Effector memory CD4-positive, alpha-beta T cell (primary cell): ENCODE results near the gene GPLD1.

ENCODE experiments used
- DNase-seq, 3 donors: peaks; one replicate each; pipeline ENCODE4 v3.0.0-alpha.2; 2020
- H3K27ac ChIP-seq: 2 replicates; pipeline ENCODE4 v1.7.0; 2013; ENCODE audit warnings: mild to moderate bottlenecking, low read length, moderate library complexity; ENCODE audit not compliant: insufficient read depth, poor library complexity, severe bottlenecking
- H3K27me3 ChIP-seq: replicated peaks from 2 replicates; pipeline ENCODE4 v1.7.0; 2013; ENCODE audit warnings: mild to moderate bottlenecking, low read length; ENCODE audit not compliant: insufficient read depth, control insufficient read depth, poor library complexity, severe bottlenecking
- H3K36me3 ChIP-seq: 2 replicates; pipeline ENCODE4 v1.7.0; 2013; ENCODE audit warnings: mild to moderate bottlenecking, low read length, moderate library complexity; ENCODE audit not compliant: control insufficient read depth, insufficient read depth
- H3K4me1 ChIP-seq: 2 replicates; pipeline ENCODE4 v1.7.0; 2013; ENCODE audit warnings: low read length, mild to moderate bottlenecking; ENCODE audit not compliant: control insufficient read depth, insufficient read depth, poor library complexity, severe bottlenecking
- H3K4me3 ChIP-seq: 2 replicates; pipeline ENCODE4 v1.7.0; 2013; ENCODE audit warnings: low read length, low read depth, mild to moderate bottlenecking; ENCODE audit not compliant: insufficient read depth, poor library complexity, severe bottlenecking
- H3K9me3 ChIP-seq: 2 replicates; pipeline ENCODE4 v1.7.0; 2013; ENCODE audit warnings: mild to moderate bottlenecking, low read length, moderate library complexity; ENCODE audit not compliant: control insufficient read depth

Gene GPLD1

DNA sequence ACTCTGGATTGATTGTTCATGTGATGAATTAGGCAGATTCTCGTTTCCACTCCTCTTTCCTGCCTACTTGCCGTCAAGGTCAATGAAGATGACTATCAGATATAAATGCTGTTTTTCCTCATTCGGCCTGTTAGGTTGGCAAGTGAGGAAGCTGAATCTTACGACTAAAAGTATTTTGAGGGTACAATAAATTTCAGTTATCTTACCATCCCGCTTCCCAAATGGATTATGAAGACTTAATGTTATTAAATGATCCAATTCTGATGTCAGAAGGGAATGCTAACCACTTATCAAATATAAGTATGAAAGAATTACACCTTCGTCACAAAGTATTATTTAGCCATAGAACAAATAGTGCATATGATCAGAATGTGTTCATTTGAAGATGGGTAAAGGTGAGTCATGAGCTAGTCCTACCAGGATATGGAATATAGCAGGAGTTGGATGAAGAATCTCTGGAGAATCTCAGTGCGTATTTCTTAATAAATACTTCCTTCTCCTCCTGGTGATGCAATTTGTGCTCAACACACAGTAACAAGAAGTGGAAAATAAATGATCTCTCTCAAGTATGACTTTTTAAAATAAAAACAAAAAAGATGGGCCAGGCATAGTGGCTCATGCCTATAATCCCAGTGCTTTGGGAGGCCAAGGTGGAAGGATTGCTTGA, 4.6 kb downstream of the GPLD1 start:
- Histone ChIP-seq H3K27me3 (no peaks in the 10 kb centered on the region), H3K36me3 (no peaks in the 10 kb centered on the region), H3K4me1 (no peaks in the 10 kb centered on the region), H3K4me3 (no peak overlapping the region), H3K27ac (no peak overlapping the region), H3K9me3 (no peaks in the 10 kb centered on the region)
- DNase-seq = no peak

DNA sequence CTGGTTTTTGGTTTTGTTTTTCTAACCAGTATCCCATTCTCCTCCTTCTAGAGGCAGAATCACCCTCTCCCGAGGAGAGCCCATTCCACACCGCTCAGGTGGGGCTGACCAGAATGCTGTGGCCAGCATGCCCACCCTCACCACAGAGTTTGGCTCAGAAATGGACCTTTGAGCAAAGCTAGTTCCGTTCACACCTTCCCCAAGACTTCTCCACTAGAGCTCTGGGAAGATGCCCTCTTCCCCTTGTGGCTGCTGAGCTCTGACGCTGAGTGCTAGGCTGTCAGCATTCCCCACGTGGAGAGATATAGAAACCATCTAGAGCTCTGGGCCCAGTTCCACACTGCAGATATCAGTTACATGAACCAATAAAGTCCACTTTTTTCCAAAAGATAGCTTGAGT, 7.9 kb downstream of the GPLD1 start:
- DNase-seq = no peak
- H3K36me3 ChIP-seq = no peaks in the 10 kb centered on the region
- no peak overlapping the region for H3K4me3 ChIP-seq
- H3K27me3 ChIP-seq = no peaks in the 10 kb centered on the region
- H3K4me1 ChIP-seq = no peaks in the 10 kb centered on the region
- no peaks in the 10 kb centered on the region for H3K9me3 ChIP-seq
- no peak overlapping the region for H3K27ac ChIP-seq

DNA sequence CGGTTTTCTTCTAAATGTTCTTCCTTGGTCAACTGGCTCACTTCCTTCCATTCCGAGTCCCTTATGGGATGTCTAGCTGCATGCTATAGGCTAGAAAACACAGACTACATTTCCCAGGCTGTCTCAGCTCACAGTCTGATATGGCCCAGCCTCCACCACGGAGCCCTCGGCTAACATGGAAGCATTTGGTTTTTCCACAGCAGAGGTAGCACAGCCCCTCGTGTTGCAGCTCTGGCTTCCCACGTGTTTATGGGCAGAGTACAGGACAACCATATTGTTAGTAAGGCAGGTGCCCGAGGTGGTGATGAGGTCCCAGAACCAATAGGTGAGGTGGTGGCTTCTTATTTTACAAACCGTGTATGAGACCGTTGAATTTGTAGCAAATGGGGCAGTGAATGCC, 8.7 kb downstream of the GPLD1 start:
- Histone ChIP-seq H3K9me3 (no peaks in the 10 kb centered on the region), H3K27me3 (no peaks in the 10 kb centered on the region), H3K4me3 (no peak overlapping the region), H3K4me1 (no peaks in the 10 kb centered on the region), H3K36me3 (no peaks in the 10 kb centered on the region), H3K27ac (no peak overlapping the region)
- no peak for DNase-seq

DNA sequence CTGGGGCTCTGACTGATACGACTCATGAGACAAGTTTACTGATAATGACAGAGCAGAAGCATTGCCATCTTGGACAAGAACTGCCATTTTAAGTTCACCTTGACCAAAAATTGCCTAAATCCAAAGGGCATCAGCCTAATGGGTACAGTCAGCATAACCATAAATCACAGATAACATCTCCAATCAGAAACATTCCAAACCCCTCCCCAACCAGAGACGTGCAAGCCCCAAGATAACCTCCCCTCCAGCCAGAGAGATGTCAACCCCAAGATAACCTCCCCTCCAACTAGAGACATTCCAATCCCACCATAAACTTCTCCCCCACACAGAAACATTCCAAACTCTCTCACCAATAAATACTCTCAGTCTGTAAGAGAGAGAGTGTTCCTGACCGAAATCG, 10.5 kb downstream of the GPLD1 start:
- Histone ChIP-seq H3K9me3 (no peaks in the 10 kb centered on the region), H3K36me3 (no peaks in the 10 kb centered on the region), H3K27ac (no peak overlapping the region), H3K27me3 (no peaks in the 10 kb centered on the region), H3K4me3 (no peak overlapping the region), H3K4me1 (no peaks in the 10 kb centered on the region)
- no peak for DNase-seq

DNA sequence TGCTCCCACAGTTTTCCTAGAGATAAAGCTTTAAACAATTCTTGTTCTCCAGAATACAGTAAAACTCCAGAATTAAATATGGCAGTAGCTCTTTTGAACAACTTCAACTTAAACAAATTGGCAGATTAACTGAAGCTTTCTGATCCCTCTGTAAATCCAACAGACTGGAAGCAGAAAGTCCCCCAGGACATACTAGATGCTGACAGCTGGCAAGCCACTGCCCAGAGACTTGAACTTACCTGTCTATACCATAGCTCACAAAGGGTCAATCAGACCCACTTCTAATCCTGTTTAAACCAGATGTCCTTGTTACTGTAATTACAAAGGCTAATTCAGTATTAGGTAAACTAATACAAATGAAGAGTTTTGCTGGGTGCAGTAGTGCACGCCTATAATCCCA, 12.3 kb downstream of the GPLD1 start:
- DNase-seq = no peak
- no peaks in the 10 kb centered on the region for H3K27me3 ChIP-seq
- no peaks in the 10 kb centered on the region for H3K36me3 ChIP-seq
- H3K4me3 ChIP-seq = no peak overlapping the region
- H3K4me1 ChIP-seq = no peaks in the 10 kb centered on the region
- no peaks in the 10 kb centered on the region for H3K9me3 ChIP-seq
- H3K27ac ChIP-seq = no peak overlapping the region

DNA sequence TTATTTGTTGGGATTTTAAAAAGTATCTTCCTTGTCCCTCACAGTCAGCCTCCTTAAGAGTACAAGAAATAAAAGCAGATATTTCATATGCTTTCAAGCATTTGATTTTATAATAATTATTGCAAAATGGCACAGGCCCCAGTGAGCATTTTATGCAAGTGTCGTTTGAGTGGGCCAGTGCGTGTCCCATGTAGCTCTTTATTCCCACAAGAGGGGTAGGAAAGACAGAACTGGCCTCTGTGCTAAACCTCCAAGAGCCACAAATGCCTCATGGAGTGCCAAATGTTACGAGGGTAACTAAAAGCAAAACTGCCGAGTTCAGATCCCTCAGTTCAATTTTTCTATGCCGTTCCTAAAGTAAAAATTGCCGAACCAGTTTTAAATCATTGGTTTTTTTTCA, 12.7 kb downstream of the GPLD1 start:
- H3K4me1 ChIP-seq = no peaks in the 10 kb centered on the region
- no peak overlapping the region for H3K4me3 ChIP-seq
- no peak for DNase-seq
- H3K27me3 ChIP-seq = no peaks in the 10 kb centered on the region
- no peaks in the 10 kb centered on the region for H3K9me3 ChIP-seq
- H3K27ac ChIP-seq = no peak overlapping the region
- H3K36me3 ChIP-seq = no peaks in the 10 kb centered on the region

DNA sequence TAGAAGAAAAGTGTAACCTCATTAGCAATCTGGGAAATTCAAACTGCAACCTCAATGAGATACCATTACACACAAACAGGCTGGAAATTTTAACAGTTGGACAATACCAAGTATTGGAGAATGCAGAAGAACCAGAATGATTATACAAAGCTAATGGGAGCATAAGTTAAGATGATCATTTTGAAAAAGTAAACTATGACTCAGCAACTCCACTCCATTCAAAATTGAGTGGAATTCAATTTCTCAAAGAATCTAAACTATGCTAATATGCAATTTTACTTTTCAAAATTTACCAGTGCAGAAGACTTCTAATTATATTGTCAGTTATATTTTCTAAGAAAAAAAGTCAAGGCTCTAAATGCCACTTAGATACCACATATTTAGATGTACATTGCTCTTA, 17.2 kb downstream of the GPLD1 start:
- no peaks in the 10 kb centered on the region for H3K4me1 ChIP-seq
- H3K27me3 ChIP-seq = no peaks in the 10 kb centered on the region
- no peaks in the 10 kb centered on the region for H3K9me3 ChIP-seq
- H3K36me3 ChIP-seq = no peaks in the 10 kb centered on the region
- no peak overlapping the region for H3K27ac ChIP-seq
- H3K4me3 ChIP-seq = no peak overlapping the region
- DNase-seq = no peak

DNA sequence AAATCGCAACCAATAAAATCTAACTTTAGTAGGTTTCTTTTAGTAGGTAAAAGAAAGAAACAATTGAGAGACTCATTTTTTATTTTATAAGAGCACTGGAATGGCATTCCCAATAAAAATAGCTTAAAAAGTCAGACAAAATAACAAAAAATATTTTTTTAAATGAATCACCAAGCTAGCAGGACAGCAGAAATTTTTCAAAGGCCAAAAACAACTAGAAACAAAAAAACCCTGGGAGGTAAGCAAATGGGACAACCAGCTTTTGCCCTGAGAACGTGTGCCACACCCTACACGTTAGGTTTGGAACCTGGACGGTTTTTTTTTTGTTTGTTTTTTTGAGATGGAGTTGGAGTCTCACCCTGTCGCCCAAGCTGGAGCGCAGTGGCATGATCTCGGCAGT, 19.6 kb downstream of the GPLD1 start:
- no peaks in the 10 kb centered on the region for H3K27me3 ChIP-seq
- H3K36me3 ChIP-seq = no peaks in the 10 kb centered on the region
- no peaks in the 10 kb centered on the region for H3K4me1 ChIP-seq
- no peaks in the 10 kb centered on the region for H3K9me3 ChIP-seq
- no peak for DNase-seq
- no peak overlapping the region for H3K4me3 ChIP-seq
- H3K27ac ChIP-seq = no peak overlapping the region

DNA sequence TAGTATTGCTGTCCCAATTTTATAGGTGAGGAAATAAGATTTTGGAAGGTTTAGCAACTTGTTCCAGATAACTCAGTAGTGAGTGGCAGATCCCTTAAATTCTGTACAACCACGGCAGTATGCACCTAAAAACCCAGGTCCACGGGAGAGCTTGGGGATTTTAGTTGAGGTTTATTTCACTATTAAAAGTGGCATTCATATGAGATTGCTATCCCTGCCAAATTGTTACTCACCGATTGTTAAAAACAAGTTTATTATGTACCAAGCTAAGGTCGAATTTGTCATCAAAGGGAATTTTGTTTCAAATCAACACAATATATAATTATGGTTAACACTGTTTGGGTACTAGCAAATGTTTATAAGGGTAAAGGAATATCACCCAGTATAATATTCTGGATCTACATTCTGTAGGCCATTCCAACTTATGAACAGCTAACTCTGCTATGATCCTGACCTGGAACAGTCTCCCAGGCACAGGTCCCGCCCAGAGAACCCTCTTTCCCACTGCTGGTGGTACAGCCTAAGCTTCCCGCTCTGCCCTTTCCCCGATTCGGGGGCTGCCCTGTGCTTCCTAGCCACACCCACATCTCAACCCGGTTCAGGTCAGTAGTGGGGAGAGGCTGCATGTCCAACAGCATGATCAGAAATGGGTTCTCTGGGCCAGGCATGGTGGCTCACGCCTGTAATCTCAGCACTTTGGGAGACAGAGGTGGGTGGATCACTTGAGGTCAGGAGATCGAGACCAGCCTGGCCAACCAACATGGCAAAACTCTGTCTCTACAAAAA, 24.9 kb downstream of the GPLD1 start:
- Histone ChIP-seq H3K27me3 (no peaks in the 10 kb centered on the region), H3K9me3 (no peaks in the 10 kb centered on the region), H3K4me1 (no peaks in the 10 kb centered on the region), H3K36me3 (no peaks in the 10 kb centered on the region), H3K27ac (no peak overlapping the region), H3K4me3 (no peak overlapping the region)
- DNase-seq = no peak

DNA sequence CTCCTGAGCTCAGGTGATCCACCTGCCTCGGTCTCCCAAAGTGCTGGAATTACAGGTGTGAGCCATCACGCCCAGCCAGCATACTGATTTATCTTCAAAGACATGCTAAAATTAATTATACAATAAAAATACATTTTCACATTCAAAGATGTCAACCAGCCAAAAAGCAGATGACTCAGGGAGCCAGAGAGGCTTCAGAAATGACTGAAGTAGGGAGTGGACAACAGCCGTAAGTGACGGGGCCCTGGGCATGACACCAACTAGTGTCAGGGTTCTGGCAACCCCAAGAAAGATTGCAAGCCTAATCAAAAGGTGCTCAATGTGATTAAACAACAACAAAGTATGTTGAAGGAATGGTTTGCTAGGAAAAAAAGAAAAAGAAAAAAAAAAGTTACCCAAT, 28.4 kb downstream of the GPLD1 start:
- H3K4me1 ChIP-seq = no peaks in the 10 kb centered on the region
- DNase-seq = no peak
- H3K36me3 ChIP-seq = no peaks in the 10 kb centered on the region

More for the DNA sequence above, 28.4 kb downstream of the GPLD1 start:
- no peaks in the 10 kb centered on the region for H3K27me3 ChIP-seq
- no peak overlapping the region for H3K4me3 ChIP-seq
- H3K9me3 ChIP-seq = no peaks in the 10 kb centered on the region
- no peak overlapping the region for H3K27ac ChIP-seq
